ENCODE results near the gene RASGRP3.
"Not testable (repeated sequence)": the region's sequence is repeated elsewhere in the genome, so short reads cannot be mapped to it uniquely, and the experiment has no call there.

Gene RASGRP3, protein sequence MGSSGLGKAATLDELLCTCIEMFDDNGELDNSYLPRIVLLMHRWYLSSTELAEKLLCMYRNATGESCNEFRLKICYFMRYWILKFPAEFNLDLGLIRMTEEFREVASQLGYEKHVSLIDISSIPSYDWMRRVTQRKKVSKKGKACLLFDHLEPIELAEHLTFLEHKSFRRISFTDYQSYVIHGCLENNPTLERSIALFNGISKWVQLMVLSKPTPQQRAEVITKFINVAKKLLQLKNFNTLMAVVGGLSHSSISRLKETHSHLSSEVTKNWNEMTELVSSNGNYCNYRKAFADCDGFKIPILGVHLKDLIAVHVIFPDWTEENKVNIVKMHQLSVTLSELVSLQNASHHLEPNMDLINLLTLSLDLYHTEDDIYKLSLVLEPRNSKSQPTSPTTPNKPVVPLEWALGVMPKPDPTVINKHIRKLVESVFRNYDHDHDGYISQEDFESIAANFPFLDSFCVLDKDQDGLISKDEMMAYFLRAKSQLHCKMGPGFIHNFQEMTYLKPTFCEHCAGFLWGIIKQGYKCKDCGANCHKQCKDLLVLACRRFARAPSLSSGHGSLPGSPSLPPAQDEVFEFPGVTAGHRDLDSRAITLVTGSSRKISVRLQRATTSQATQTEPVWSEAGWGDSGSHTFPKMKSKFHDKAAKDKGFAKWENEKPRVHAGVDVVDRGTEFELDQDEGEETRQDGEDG

DNA sequence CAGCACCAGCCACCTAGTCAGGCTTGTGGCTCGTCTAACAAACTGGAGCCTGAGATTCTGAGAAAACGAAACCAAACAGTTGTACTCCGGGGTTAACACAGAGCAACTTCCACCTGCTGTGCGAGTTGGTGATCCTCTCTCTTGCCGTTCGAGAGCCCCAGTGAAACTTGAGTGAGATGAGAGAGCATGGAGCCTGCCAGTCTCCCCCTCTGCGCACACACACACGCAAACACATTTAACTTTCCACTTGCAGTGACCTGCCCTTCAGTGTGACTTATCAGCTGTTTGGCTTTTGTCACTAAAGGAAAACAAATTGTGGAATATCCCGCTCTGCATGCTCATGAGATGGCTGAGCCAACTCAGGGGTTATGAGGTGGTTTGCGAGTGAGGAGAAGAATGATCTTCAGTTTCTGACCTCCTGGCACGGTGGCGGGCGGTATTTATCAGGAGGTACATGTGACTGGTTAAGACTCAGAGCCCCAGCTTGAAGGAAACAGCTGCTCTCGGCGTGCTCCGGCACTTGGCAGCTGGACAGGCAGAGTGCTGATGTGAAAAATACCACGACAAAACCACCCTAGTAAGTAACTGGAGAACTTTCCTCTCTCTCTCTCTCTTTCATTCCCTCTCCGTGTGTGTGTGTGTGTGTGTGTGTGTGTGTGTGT lies at the start of gene RASGRP3:
RASGRP3 (plus strand) TSS at position 519 of the 662 bp plus-strand sequence. CDS start 38,488 bp downstream, outside the sequence.
- peak; percentile 78 to 82 for DNase-seq

DNA sequence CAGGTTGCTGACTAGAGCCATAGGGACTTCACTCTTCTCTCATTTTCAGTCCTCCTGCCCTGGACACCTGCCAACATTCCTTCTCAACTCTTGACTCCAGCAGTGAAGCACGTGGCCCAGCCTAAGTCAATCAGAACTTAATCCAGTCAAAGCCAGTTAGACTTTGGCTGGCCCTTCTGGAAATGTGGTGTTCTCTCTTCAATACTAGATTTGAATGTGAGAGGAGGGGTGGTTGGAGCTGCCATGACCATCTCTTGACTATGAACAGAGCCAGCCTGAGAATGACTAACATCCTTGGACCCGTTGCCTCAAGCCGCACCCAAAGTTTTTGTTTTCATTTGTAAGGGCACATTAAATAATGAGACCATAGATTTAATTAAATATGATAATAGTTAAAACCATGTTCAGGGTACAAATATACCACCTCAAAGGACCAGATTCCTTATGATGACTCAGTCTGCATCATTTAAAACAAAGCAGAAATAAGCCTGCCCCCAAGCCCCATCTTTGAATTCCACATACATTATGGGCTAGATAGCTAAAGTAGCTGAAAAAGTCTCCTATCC lies 49.7 kb upstream of the RASGRP3 start:
- no peak for DNase-seq

DNA sequence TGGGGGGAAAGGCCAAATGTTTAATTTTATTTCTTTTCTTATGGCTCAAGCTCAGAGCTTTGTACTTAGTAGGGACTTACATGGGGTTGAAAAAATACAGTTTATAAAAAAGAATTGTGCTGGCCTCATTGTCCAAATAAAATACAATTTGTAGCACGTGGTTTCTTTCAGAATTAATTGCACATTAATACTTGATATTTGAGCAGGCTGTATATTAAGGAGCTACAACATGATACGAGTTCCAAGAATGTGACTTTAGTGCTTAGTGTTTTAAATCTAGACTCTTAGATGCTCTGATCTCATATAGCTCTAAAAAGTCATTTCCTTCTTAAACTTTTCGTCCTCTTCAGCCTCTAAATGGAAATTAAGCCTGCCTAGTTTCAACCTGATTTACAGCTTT lies 46.4 kb upstream of the RASGRP3 start:
- no peak for DNase-seq

DNA sequence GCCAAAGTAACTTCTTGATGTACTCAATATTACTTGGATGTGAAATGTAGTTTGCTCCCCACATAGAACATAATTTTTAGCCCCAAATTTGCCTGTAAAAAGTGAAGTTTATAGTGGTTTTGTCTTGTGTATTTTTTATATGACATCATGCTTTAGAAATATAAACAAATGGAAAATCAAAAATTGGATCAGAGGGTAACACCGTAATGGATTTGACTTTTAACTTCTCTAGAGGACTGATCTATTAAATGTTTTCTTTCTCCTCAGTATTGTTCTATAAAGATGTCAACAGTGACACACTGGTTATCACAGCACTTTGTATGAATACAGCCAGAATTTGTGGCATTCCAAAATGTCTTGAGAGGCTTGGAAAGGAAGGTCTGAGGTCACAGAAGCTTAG lies 45.6 kb upstream of the RASGRP3 start:
- no peak for DNase-seq

DNA sequence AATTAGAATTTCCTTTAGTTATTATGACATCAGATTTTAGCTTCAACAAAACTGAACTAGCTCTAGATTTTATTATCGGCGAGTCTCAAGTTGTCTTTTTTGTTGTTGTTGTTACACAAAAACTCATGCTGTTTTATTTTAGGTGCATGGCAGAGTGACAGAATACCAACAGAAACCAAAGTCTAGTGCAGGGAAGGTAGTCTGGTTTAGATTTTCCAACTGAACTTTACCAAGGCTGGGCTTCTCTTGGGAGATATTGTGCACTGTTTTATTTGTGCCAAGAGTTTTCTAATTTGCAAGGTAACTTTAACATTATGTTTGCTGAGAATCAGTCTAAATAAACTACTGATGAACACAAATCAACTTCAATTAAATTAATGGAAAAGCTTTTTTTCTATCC lies 43.6 kb upstream of the RASGRP3 start:
- DNase-seq: no peak

DNA sequence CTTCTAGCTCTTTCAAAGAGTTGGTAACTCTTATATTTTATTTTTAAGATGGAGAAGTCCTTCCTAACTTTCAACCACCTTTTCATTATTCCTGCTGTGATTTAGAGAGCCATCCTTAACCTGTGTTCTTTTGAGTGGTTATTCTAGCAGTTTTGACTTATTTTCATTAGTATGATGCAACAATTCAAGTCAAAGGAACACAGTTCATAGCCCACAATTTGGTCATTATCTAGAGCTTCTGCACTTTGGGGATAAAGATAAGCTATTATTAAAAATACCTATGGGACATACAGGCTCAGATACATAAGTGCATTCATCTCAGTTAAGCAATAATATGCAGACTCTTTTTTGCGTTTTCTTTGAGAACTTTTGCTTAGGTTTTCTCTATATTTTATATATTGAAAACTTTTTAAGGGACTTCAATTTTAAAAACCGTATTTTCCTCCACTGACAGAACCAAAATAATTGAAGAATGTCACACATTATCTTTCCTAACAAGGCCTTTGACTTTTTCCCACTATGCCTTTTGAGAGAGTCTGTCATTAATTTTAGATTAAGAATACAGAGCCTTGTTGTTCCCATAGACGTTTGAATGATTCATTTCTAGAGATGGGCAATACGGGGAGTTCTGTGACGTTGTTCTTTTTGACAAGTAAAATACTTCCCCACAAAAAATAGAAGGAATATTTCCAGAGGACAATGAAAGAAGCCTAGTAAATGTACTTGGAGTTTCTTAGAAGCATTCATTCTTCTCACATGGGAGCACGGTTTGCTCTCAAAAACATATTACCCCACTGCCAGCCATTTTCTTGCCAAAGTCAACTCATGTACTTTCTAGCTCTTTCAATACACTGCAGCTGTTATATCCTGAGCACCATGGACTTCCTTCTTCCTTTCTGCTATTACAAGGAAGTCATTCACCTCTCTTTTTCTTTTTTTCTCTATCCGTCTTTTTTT lies 42.9 kb upstream of the RASGRP3 start:
- DNase-seq: no peak

DNA sequence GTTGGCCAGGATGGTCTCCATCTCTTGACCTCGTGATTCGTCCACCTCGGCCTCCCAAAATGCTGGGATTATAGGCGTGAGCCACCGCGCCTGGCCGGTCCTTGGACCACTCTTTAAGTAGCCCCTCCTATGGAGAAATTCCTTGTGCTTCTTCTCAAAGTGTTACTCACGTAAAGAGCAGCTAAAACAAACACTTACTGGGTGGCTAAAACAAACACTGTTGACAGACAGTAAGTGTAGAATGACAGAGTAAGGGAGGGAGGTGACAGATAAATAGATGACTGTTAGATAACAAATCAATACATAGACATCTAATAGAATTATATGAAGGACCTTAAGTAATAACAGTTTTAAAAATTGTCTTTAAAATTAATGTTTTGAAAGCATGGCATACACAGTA lies 40.9 kb upstream of the RASGRP3 start:
- DNase-seq: no peak

DNA sequence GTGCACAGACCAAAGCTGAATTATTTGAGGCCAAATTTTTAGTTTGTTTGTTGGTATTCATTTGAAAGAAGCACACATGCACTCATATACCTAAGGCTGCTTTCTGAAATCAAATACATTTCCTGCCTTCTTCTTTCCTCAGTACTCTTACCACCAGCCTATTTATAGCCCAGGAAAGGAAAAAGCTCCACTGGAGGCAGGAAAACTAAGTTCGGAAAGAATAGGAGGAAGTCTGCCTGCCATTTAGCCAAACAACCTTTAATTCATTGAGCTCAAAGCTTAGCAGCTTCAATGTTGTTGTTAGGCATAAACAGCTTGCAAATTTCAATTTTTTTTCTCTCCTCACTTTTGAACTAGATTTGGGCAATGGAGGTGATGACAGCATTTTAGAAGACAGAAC lies 40.4 kb upstream of the RASGRP3 start:
- no peak for DNase-seq

DNA sequence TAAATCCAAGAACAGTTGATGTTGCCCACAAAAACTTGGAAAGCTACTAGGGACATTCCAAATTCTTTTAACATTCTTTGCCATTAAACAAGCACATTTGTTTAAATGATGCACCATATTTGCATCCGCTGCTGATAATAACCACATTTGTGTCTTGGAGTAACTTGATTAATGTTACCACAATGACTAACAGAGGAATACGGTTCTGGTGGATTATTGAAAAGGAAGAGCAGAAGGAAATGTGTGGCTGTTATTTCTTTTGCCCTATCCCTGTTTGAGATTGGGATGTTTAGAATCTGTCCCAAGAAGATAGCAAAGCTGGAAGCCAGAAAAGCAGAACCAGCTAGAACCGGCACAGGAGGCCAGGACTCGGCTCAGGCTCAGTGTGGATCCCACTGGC lies 39.2 kb upstream of the RASGRP3 start:
- no peak for DNase-seq

DNA sequence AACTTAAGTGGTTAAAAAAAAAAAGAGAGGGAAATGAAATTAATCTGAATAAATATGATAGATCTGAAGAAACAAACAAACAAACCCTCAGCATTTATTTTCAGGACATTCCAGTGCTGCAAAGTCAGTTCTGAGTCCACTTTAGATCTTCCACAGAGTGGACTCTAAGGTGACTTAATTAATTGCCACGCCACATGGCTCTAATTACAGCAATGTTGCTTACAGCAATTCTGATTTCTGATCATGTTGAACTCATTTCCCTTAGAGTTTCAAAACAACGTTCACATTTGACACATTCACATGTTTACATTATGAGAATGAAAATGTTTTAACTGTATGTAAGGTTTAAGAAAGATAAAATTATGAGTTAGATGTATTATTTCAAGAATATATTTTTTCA lies 38.6 kb upstream of the RASGRP3 start:
- no peak for DNase-seq

DNA sequence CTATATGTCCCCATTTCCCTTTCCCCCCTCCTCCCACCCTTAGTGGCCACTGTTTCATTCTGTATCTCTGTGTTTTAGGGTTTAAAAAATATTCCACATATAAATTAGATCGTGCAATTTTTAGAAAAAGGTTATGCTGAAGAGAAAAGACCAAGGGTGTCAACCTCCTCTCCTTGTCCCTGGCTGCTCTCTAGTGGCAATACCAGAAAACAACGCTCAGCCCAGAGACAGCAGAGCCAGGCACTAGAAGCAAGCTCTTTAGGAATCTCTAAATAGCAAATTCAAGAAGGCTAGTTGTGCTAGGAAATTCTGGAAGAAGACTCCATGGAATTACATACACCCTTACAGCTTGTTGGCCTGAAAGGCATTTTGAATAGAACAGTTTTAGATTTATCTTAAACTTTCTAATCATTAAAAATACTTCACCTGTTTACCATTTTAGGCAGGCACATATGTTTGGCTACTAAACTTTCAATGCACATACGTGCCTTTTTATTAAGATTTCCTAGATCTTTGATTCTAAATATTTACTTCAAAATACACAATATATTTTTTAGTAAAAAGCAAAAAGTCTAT lies 35.1 kb upstream of the RASGRP3 start:
- DNase-seq: no peak

DNA sequence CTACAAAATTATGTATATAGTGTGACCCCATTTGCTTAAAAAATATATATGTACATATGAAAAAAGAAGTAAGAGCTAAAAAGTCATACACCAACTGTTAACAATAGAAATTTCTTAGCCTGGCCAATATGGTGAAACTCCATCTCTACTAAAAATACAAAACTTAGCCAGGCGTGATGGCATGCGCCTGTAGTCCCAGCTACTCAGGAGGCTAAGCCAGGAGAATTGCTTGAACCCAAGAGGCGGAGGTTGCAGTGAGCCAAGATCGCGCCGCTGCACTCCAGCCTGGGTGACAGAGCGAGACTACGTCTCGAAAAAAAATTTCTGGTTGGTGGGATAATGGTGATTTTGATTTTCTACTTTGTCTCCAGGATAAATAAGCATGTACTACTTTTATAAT lies 34.4 kb upstream of the RASGRP3 start:
- DNase-seq: not testable (repeated sequence)

DNA sequence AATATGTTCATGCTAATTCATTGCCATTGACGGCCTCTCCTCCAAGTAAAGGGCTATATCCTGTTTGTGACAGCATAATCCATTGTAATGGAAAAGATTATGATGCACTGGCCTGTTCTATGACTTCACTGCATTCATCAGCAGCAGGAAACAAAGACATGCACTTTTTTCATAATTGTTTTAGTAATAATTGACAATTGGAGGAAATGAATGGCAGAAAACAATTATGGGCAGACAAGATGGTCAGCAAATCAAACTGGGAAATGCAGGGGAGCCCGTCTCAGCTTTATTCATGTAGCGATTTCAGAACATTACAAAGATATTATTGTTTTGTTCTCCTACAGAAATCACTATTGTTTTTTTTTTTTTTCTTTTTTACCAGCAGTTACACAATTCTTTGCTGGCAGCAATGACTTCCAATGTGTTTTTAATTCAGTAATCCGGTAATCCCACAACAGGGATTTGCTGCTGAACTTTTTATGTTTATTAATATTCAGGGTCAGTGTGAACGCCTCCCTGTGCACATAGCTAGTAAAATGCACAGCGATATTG lies 33.8 kb upstream of the RASGRP3 start:
- no peak for DNase-seq

DNA sequence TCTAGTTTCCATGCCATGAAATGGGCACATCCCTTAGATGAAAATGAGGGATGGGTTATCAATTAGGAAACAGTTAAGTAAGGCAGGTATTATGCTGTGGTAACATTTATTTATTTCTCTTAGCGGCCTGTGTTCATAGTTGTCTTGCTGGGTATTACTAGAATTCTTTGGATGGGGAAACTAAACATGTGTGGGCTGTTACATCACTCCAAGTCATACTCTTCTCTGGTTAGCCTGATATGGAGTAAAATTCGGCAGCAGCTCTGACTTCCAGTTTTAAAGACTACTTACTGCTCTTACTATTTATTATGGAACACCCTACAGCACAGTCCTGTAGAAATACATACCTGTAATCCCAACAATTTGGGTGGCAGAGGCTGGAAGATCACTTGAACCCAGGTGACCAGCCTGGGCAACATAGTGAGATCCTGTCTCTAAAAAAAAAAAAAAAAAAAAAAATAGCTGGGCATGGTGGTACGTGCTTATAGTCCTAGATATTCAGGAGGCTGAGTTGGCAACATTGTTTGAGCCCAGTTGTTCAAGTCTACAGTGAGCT lies 33.1 kb upstream of the RASGRP3 start:
- DNase-seq: no peak

DNA sequence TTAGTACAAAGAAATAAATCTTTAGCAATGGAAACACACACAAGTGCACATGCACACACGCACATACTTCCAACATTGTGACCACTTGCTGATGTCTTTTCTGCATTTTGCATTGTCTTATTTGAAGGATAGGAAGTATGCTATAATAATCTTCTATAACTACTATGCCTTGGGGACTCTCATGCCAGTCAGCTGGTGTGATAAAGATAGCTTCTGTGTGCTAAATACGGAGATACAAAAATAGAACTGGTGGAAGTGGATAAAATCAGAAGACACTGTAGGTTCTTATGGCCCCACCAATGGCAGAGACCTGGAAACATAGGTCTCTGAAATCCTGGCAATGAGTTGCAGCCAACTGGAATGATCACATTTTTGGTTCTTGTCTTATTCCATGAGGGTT lies 31.5 kb upstream of the RASGRP3 start:
- no peak for DNase-seq

DNA sequence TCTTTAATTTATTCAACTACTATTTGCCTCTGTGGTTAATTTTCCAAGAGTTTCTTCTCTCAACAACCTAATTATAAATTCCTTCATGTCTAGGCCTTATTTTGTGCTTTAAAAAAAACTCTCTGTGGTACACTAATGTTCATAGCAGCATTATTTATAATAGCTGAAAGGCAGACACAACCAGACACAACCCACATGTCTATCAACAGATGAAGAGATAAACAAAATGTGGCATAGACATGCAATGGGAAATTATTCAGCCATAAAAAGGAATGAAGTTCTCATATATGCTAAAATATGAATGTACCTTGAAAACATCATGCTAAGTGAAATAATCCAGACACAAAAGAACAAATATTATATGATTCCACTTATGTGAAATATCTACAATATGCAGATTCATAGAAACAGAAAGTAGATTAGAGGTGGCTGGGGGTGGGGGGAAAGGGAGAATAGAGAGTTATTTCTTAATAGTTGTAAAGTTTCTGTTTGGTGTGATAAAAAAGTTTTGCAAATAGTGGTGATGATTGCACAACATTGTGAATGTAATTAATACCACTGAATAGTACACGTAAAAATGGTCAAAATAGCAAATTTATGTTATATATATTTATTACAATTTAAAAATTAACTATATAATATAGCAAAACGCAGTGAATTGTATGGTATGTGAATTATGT lies 28.1 kb upstream of the RASGRP3 start:
- DNase-seq: no peak

DNA sequence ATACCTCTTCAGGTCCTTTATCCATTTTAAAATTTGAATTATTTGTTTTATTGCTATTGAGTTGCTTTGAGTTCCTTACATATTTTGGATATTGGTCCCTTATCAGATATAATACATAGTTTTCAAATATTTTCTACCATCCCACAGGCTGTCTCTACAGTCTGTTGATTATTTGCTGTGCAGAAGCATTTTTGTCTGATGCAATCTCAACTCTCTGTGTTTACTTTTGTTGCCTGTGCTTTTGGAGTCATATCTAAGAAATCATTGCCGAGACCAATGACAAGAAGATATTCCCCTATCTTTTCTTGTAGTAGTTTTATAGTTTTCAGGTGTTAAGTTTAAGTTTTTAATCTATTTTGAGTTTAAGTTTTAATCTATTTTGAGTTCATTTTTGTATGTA lies 25.2 kb upstream of the RASGRP3 start:
- no peak for DNase-seq

DNA sequence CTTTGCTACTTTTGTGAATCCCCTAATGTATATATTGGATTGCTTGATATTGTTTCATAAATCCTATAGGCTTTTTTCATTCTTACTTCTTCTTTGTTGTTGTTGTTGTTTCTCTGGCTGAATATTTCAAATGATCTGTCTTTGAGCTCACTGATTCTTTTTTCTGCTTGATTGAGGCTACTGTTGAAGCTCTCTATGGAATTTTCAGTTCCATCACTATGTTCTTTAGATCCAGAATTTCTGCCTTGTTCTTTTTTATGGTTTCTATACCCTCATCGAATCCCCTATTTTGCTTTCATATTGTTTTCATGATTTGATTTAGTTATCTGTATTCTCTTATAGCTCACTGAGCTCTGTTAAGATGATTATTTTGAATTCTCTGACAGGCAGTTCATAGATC lies 24.6 kb upstream of the RASGRP3 start:
- no peak for DNase-seq

DNA sequence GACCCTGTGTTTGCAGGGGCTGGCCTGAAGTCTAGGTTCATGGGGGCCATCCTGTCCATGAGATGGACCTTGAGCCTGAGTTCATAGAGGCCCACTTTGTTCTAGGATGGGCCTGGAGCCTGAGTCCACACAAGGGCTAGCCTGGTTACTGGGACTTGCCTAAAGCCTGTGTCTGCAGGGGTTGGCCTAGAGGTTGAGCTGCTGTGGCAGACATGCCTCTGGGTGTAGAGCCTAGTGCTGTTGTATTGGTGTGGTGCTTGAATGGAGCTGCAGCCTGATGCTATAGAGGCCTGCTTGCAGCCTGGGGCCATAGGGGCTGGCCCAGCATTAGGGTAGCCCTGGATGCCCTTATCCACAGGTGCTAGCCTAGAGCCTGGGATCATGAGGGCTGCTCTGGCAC lies 23.9 kb upstream of the RASGRP3 start:
- no peak for DNase-seq

DNA sequence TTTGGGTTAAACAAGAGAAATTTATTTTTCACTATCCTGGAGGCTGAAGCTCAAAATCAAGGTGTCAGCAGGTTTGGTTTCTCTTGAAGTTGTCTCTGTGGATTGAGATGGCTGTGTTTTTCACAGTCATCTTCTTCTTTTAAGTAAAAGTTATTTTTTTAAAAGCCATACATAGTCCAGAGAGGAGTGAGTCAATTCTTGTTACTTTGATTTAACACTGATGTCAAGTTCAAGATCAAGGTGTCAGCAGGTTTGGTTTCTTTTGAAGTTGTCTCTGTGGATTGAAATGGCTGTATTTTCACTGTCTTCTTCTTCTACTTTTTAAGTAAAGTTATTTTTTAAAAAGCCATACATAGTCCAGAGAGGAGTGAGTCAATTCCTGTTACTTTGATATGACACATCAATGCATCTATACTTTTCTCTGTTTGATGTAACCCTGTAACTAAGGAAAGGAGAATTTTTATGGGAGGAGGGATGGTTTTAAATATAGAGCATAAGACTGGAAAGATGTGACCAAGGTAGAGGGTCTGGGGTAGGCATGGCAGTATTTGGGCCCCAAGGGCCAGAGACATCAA lies 22.5 kb upstream of the RASGRP3 start:
- DNase-seq: no peak
